Lung (tissue), 12 donors: ENCODE results near the gene LANCL3. TPM values are rescaled to one million over a fixed set of nuclear protein-coding genes. Genes with fewer than 3 reads are reported as not detected.
A peak's percentile ranks its signal among the peaks of the same experiment; 100 is the strongest.

Experiments
- ATAC-seq: fragments of 200-7000 bp; cut with Tn5 transposase; one replicate; pipeline ENCODE4 v1.9.1; 2020; ENCODE audit warnings: moderate number of reproducible peaks; ENCODE audit not compliant: insufficient read depth, low FRiP score
- DNase-seq, 3 donors: peaks; one replicate each; pipeline ENCODE4 v3.0.0-alpha.2; 2013 to 2017
- H3K27ac ChIP-seq, 2 donors: one replicate each; pipeline ENCODE4 v1.5.1; 2013; ENCODE audit warnings: mild to moderate bottlenecking in 2 of 2, moderate library complexity in 2 of 2, control low read depth in 1 of 2, inconsistent platforms in 1 of 2, low read depth in 1 of 2, low read length in 1 of 2
- H3K27me3 ChIP-seq, 3 donors: one replicate each; pipeline ENCODE4 v1.5.1; 2013; ENCODE audit warnings: low read length in 2 of 3; ENCODE audit not compliant: control insufficient read depth in 3 of 3, insufficient read depth in 3 of 3
- H3K36me3 ChIP-seq, 4 donors: one replicate each; pipeline ENCODE4 v1.5.1; 2013; ENCODE audit warnings: low read length in 4 of 4, mild to moderate bottlenecking in 1 of 4, moderate library complexity in 1 of 4; ENCODE audit not compliant: control insufficient read depth in 4 of 4, insufficient read depth in 4 of 4
- H3K4me1 ChIP-seq, 5 donors: one replicate each; pipeline ENCODE4 v1.5.1; 2013; ENCODE audit warnings: low read length in 5 of 5, mild to moderate bottlenecking in 2 of 5, moderate library complexity in 1 of 5; ENCODE audit not compliant: control insufficient read depth in 5 of 5, insufficient read depth in 5 of 5
- H3K4me3 ChIP-seq: one replicate; pipeline ENCODE4 v1.5.1; 2013; ENCODE audit warnings: mild to moderate bottlenecking, control low read depth, moderate library complexity
- H3K9ac ChIP-seq, 2 donors: one replicate each; pipeline ENCODE4 v1.5.1; 2013; ENCODE audit warnings: low read length in 2 of 2, control low read depth in 1 of 2; ENCODE audit not compliant: insufficient read depth in 1 of 2
- H3K9me3 ChIP-seq, 4 donors: one replicate each; pipeline ENCODE4 v1.5.1; 2013; ENCODE audit warnings: low read length in 3 of 4, mild to moderate bottlenecking in 1 of 4, moderate library complexity in 1 of 4; ENCODE audit not compliant: control insufficient read depth in 4 of 4, insufficient read depth in 3 of 4
- CTCF ChIP-seq: IDR thresholded peaks from 2 replicates; pipeline ENCODE4 v1.5.1; 2012; ENCODE audit warnings: mild to moderate bottlenecking; ENCODE audit errors: control extremely low read depth, extremely low read depth
- WGBS, 2 donors: extraction: QIAGEN DNeasy Blood & Tissue Kit; methylation state at CpG; one replicate each; pipeline ENCODE4 v1.1.7; 2013; 5-methylcytosine and 5-hydroxymethylcytosine counted together
- polyA plus RNA-seq, 2 donors: library from polyadenylated mRNA; stranded (reverse); fragments of 200-250 nt; gene quantifications; one replicate each; pipeline ENCODE4 v1.2.1, GENCODE V29; 2013
- total RNA-seq, 2 donors: library from RNA; depleted of rRNA in 1 of 2; stranded (reverse); fragments of >200 nt in 1 of 2; gene quantifications; one replicate each; pipeline ENCODE4 v1.2.1, GENCODE V29; 2014 to 2021
- donor health status: control.
- donor health status: control.
- donor health status: Bipolar disorder and iron deficiency.
- donor health status: healthy.
- donor health status: DM: yes; HTN: yes; CAD: no.

The LANCL3 gene
- total and polyA plus RNA-seq, 4 donors, result 0.43 to 10.7 (median 1.4) TPM

- H3K4me3 ChIP-seq, result no peak overlapping the region
Observed at GRCh38 chrX:37712458-37712857, 141.0 kb downstream of the LANCL3 start.

GRCh38 chrX:37714479-37714878, 143.0 kb downstream of the LANCL3 start:
- no peaks in the 10 kb centered on the region for H3K36me3 ChIP-seq
- no peak overlapping the region for H3K4me3 ChIP-seq
- DNase-seq (no peak), ATAC-seq (no peak)
- H3K27ac ChIP-seq, result no peak overlapping the region
- H3K9me3 ChIP-seq, result no peaks in the 10 kb centered on the region
- H3K27me3 ChIP-seq, result peaks cover 3 to 13% (median 3%) of the 10 kb centered on the region in 3 donors
- no peak overlapping the region for H3K9ac ChIP-seq
- WGBS, 2 donors, result 68 to 100% methylated on average over 2 of the region's 2 CpGs
- TF ChIP-seq CTCF, result no peak
- H3K4me1 ChIP-seq, result no peaks in the 10 kb centered on the region

More at GRCh38 chrX:37712458-37712857, 141.0 kb downstream of the LANCL3 start:
- Histone ChIP-seq H3K9ac (no peak overlapping the region), H3K27ac (no peak overlapping the region), H3K4me1 (no peaks in the 10 kb centered on the region), H3K9me3 (no peaks in the 10 kb centered on the region), H3K27me3 (peaks cover 3 to 13% (median 3%) of the 10 kb centered on the region in 3 donors), H3K36me3 (no peaks in the 10 kb centered on the region)
- WGBS, 2 donors, result 55 to 84% methylated on average over 3 of the region's 3 CpGs
- no peak for DNase-seq
- no peak for ATAC-seq
- TF ChIP-seq CTCF, result no peak

- Histone ChIP-seq H3K9ac (no peak overlapping the region), H3K27ac (no peak overlapping the region), H3K4me1 (no peaks in the 10 kb centered on the region), H3K27me3 (peaks cover 0 to 13% (median 3%) of the 10 kb centered on the region in 3 donors), H3K9me3 (no peaks in the 10 kb centered on the region), H3K36me3 (no peaks in the 10 kb centered on the region), H3K4me3 (no peak overlapping the region)
- DNase-seq (no peak), ATAC-seq (no peak)
- no peak for TF ChIP-seq CTCF
Observed at GRCh38 chrX:37716602-37717001, 145.1 kb downstream of the LANCL3 start.

- ATAC-seq (no peak), DNase-seq (peak in 1 of 3 donors; percentile 11)
- Histone ChIP-seq H3K36me3 (no peaks in the 10 kb centered on the region), H3K9ac (no peak overlapping the region), H3K27ac (no peak overlapping the region), H3K4me3 (no peak overlapping the region), H3K27me3 (peaks cover 0 to 13% (median 3%) of the 10 kb centered on the region in 3 donors), H3K4me1 (no peaks in the 10 kb centered on the region), H3K9me3 (no peaks in the 10 kb centered on the region)
- 71 to 81% methylated on average over 1 of the region's 1 CpG for WGBS, 2 donors
- no peak for TF ChIP-seq CTCF
Observed at GRCh38 chrX:37717708-37718107, 146.2 kb downstream of the LANCL3 start.
